HCEC 1CT (cell line): ENCODE results near the gene SPATA6.
"Not testable (repeated sequence)": the region's sequence is repeated elsewhere in the genome, so short reads cannot be mapped to it uniquely, and the experiment has no call there.

Source experiments
- DNase-seq: peaks from one replicate; pipeline ENCODE4 v3.0.0-alpha.2; 2017

Gene SPATA6

GRCh38 chr1:48471691-48472576 is at the start of gene SPATA6:
TSS of gene SPATA6 (minus strand) at chr1:48472204. CDS start at chr1:48472008, 196 bp downstream.
- DNase-seq: peak; percentile 90

- not testable (repeated sequence) for DNase-seq
These were observed 47.9 kb upstream of the SPATA6 start for GRCh38 chr1:48519896-48520295.

DNA sequence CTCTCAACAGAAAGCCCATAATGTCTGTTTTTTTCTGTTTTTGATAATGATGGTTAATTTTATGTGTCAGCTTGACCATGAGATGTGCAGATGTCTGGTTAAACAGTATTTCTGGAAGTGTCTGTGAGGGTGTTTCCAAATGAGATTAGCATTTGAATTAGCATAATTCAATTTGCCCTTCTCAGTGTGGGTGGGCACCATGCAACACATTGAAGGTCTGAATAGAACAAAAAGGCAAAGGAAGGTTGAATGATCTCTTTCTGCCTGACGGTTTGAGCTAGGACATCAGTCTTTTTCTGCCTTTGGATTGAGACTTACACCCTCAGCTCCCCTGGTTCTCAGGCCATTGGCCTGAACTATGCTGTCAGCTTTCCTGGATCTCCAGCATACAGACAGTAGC is 34.9 kb upstream of the SPATA6 start:
- no peak for DNase-seq

DNA sequence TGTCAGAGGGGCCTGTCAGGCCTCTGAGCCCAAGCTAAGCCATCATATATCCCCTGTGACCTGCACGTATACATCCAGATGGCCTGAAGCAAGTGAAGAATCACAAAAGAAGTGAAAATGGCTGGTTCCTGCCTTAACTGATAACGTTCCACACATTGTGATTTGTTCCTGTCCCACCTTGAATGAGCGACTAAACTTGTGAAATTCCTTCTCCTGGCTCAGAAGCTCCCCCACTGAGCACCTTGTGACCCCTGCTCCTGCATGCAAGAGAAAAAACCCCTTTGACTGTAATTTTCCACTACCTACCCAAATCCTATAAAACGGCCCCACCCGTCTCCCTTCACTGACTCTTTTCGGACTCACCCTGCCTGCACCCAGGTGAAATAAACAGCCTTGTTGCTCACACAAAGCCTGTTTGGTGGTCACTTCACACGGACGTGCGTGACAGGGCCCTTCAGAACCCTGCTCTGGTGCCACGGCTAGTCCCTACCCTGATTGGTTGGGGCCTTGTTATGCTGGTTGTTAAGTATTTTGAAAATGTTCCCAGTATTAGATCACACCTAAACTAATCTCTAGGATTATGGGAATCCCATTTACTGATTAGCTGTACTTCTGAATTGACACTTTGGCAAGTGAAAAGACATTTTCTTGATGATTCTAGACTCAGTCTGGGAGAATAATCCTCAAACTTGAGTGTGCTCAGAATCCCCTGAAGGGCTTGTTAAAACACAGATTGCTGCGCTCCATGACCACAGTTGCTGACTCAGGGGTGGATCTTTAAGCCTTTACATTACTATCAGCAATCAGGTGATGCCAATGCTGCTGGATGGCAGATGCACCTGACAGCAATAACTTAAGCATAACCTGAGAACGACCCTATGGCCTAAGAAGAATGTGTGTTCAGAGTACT is 28.8 kb upstream of the SPATA6 start:
- no peak for DNase-seq

DNA sequence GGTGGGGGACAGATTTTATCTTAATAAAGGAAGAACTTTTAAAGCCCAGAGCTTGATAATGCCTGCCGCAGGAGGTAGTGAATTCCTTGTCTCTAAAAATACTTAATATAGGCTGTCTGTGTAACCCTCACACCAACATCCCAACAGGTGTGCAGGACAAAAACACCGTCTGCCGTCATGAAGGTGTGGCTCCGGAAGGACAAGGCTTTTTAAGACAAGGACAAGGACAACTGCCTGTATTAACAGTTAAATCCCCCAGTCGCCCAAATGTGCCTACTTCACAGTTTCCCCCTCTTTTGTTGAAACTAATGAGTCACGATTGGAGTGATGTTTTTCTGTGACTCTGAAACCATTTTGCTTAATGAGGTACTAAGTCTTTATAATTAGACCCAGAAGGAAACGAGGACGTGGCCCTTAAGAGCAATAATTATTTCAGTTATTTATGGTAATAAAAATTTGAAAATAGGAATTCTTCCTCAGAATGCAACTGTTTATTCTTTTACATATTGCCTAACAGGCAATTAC is 27.3 kb upstream of the SPATA6 start:
- no peak for DNase-seq

- peak; percentile 47 for DNase-seq
These were observed 26.2 kb upstream of the SPATA6 start for GRCh38 chr1:48498096-48498791.

DNA sequence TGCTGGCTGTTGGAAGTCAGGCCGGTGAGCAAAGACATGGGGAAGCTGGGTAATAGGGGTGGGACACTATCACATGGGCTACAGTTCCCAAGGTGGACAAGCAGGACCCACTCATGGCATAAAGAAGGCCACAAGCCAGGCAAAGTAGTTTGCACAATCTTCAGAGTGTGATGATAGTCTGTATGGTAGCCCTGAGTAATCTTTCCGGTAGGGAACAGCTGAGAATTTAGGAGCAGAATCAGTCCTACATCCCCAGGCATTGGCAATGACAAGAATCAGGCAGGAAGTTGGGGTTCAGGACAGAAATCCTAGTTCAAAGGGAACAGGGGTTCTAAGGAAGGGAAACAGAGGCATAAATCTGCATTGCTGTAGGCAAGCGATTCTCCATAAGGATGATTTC is 23.9 kb upstream of the SPATA6 start:
- no peak for DNase-seq

- DNase-seq: no peak
These were observed 23.2 kb upstream of the SPATA6 start for GRCh38 chr1:48495166-48495565.

GRCh38 chr1:48493970-48494769 is 22.2 kb upstream of the SPATA6 start:
- peak; percentile 86 for DNase-seq

- no peak for DNase-seq
These were observed 21.0 kb upstream of the SPATA6 start for GRCh38 chr1:48493041-48493440.

GRCh38 chr1:48492392-48492791 is 20.4 kb upstream of the SPATA6 start:
- no peak for DNase-seq

DNA sequence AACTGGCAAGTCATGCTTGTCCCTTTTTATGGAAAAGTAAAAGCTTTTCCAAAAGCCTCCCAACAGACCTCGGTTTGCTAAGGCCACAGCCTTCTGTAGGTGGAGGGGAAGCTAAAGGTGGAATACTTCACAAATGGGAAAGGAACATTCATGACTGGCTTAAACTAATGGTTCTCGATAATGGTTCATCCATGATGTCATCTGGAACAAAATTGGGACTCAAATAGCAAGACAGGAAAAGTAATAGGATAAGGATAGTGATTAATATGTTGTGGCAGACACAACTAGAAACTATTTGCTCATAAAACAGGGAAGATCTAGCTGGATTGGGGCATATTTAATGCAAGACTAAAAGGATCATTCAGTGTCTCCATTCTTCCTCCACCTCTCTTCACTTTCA is 16.7 kb upstream of the SPATA6 start:
- no peak for DNase-seq

DNA sequence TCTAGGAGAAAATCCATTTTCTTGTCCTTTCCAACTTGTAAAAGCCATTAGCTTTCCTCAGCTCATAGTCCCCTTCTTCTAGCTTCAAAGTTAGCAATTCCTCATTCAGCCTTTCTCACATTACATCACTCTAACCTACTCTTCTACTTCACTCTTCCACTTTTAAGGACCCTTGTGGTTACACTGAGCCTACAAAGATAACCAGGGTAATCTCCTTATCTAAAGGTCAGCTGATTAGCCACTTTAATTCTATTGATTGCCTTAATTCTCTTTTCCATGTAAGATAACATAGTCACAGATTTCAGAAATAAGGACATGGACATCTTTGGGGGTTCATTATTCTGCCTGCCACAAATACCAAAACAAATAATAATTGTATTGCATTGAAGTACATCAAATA is 8.5 kb upstream of the SPATA6 start:
- no peak for DNase-seq

GRCh38 chr1:48480023-48480422 is 8.0 kb upstream of the SPATA6 start:
- DNase-seq: not testable (repeated sequence)

DNA sequence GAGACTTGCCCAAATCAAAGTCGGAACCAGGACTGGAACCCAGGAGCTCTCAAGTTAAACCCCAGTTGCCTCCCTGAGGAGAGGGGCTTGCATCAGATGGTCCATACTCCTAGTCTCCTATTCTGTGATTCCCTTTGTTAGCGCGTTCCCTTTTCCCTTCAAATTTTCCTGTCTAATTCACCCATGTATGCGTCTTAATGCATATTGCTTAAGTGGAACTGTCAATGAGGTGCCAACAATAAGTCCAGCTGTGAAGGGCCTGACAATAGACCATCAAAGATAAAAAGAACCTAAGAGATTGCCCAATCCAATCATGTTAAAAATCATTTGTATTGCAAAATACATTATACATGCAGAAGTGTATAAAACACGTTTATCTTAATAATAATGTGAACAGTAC is 634 bp upstream of the SPATA6 start:
- DNase-seq: no peak

DNA sequence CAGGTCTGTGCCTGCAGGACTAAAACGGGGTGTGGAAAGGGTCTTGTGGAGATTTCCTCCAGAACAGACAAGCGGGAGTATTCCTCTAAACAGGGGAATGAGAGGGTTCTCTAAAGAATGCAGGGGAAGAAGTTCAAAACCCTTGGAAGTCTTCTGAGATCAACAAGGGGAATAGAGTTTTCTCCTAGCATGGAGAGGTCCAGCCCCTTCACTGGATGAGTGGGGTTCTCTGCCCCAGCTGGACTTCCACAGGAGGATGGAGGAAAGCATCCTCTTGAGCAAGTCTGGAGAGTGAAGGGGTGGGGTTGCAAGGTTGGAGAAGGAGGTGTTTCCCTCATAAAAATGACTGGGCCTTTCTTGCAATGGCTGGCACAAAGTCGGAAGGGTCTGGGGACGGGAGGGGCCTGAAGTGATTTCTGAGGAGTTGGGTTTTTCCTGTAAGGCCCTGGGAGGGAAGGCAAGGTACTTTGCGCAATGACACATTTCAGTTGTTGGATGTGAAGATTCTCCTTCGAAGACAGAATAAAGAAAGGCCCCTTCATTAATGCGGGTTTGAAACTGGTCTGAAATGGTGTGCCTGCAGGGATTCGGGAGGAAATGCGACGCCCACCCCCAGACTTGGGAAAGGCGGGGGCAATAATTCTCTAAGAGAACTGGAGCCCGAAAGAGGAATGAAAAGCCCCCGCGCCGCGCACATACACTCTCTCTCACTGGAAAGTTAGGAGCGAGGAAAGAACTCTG is 884 bp downstream of the SPATA6 start:
- no peak for DNase-seq

GRCh38 chr1:48470481-48470855 is 1.5 kb downstream of the SPATA6 start:
- DNase-seq: peak; percentile 51

GRCh38 chr1:48469616-48470480 is 2.2 kb downstream of the SPATA6 start:
- peak; percentile 47 for DNase-seq

DNA sequence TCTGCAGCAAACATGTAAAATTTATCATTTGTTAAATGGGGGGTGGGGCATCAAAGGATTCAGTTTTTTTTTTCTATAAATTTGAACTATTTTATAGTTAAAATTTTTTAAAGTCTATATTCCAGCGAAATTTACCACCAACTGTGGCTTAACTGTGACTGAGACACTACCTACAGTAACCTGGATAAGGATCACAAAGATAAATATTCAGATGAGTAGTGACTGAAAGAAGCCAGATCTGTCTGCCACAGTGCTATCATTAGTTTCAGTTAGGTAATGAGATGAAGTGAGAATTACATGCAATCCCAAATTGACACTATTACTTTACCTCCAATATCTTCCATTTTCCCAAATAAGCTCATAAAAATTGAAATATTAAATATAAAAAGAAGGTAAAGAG is 5.4 kb downstream of the SPATA6 start:
- DNase-seq: no peak

- no peak for DNase-seq
These were observed 9.2 kb downstream of the SPATA6 start for GRCh38 chr1:48462716-48463302.
